ENCODE measurements around the gene CLTB.
A peak's percentile ranks its signal among the peaks of the same experiment; 100 is the strongest.

Gene CLTB

DNA sequence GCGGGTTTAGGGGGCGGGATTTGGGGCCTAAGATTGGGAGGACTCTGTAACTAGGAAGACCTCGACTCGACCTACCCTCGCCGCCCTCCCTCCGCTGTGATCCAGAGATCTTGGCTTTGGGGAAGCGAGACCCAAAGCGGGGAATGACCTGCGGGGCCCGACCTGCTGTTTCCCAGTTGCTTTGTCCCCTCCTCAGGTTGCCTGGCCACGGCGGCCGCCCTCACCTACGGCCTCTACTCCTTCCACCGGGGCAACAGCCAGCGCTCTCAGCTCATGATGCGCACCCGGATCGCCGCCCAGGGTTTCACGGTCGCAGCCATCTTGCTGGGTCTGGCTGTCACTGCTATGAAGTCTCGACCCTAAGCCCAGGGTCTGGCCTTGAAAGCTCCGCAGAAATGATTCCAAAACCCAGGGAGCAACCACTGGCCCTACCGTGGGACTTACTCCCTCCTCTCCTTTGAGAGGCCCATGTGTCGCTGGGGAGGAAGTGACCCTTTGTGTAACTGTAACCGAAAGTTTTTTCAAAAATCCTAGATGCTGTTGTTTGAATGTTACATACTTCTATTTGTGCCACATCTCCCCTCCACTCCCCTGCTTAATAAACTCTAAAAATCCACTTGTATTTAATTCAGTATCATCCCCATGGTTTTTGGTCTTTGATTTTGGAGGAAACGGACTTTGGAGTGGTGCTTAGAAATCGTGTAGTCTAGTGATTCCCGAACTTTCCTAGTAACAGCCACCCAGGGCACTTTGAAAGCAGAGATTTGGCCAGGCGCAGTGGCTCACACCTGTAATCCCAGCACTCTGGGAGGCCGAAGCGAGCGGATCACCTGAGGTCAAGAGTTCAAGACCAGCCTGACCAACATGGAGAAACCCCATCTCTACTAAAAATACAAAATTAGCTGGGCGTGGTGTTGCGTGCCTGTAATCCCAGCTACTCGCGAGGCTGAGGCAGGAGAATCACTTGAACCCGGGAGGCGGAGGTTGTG is 26.9 kb downstream of the CLTB start:
- H3K27ac ChIP-seq = peak overlapping the region; percentile 94
- TF ChIP-seq, protein P1, sequence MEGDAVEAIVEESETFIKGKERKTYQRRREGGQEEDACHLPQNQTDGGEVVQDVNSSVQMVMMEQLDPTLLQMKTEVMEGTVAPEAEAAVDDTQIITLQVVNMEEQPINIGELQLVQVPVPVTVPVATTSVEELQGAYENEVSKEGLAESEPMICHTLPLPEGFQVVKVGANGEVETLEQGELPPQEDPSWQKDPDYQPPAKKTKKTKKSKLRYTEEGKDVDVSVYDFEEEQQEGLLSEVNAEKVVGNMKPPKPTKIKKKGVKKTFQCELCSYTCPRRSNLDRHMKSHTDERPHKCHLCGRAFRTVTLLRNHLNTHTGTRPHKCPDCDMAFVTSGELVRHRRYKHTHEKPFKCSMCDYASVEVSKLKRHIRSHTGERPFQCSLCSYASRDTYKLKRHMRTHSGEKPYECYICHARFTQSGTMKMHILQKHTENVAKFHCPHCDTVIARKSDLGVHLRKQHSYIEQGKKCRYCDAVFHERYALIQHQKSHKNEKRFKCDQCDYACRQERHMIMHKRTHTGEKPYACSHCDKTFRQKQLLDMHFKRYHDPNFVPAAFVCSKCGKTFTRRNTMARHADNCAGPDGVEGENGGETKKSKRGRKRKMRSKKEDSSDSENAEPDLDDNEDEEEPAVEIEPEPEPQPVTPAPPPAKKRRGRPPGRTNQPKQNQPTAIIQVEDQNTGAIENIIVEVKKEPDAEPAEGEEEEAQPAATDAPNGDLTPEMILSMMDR (conservative IDR thresholded peaks at IDR 0.05) = no peak

DNA sequence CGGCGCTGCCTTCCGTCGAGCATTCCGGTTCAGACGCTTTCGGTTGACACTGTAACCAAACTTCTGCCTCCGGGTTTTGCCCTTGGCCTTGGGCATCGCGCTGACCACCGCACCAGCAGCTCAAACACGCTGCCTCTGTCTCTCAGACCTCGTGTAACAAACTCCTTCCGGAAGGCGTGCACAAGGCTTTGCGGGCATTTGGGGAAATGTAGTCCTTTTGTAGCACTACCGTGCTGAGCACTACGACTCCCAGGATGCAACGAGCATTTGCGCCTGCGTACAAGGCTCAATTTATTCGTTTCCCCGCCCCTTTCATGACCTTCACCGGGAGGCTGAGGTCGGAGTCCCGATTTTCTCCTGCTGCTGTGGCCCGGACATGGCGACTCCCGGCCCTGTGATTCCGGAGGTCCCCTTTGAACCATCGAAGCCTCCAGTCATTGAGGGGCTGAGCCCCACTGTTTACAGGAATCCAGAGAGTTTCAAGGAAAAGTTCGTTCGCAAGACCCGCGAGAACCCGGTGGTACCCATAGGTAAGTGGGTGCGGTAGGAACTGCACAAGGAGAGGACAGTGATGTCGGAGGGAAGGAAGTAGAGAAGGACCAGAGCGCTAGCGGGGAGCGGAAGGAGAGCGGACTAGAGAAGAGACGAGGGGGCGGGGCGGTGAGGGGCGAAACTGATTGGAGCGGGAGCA is 27.8 kb downstream of the CLTB start, which contains the start of the genes HIGD2A and NOP16:
Gene HIGD2A (plus strand): TSS at position 308 of the 691 bp plus-strand sequence. CDS start 69 bp downstream, at position 377.
Gene NOP16 (minus strand): TSS at position 155 of the 691 bp plus-strand sequence. CDS start 59 bp downstream, at position 96.
- peak within 1 kb of the TSS; percentile 94 for H3K27ac ChIP-seq
- TF ChIP-seq, protein P1 (conservative IDR thresholded peaks at IDR 0.05) = no peak

DNA sequence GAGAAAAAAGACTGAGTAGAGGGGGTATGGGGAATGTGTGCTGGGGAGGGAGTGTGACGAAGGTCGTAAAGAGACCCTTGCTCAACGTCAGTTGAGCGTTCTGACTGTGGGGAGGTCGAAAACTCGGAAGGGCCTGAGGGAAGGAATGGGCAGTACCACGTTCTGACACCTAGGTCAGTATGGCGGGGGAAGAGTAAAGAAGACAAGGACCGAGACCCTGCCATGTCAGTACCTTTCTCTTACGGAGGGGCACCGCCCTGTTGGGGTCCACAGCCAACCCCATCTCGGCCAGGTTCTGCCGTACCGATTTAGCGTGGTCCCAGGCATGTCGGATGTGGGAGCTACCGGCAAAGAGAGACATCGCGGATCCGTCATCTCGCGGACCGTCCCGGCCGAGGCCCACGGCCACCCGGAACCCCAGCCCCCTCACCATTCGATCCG is 28.3 kb downstream of the CLTB start:
- TF ChIP-seq, protein P1 (conservative IDR thresholded peaks at IDR 0.05) = no peak
- H3K27ac ChIP-seq = peak overlapping the region; percentile 94

DNA sequence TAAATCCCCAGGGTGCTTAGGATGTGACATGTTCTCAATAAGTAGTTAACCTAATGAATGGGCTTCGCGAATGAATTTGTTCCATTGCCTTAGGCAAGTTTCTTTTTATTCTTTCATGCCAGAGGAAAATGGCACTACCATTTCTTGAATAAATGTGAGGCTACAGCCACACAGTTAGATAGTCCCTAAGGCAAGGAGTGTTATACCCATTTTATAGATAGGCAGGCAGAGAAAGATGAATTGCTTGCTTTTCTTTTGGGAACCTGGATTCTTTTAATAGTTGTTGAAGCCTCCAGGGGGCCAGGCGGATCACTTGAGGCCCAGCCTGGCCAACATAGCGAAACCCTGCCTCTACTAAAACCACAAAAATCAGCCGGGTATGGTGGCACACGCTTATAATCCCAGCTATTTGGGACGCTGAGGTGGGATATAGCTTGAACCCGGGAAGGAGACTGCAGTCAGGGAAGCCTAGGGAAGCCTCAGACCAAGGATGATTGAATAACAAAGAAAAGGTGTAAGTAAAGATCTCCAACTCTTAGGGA is 28.9 kb downstream of the CLTB start:
- TF ChIP-seq, protein P1 (conservative IDR thresholded peaks at IDR 0.05) = no peak
- peak overlapping the region; percentile 94 for H3K27ac ChIP-seq

DNA sequence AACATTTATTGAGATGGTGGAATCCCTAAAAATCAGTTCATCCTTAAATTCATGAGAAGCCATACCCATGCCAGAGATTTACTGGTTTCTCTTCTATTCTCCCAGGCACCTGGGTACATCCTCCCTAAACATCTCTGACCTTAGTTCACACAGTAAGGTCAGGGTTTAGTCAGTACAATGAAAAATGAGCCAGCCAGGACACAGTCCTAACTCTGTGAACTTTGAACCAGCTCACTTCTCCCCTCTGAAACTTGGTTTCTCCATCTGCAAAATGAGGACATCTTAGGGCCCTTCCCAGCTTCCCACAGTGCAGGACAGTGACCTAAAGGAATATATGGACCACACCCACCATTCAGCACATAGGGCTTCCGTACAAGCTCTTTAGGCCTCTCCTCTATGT is 29.8 kb downstream of the CLTB start:
- TF ChIP-seq, protein P1 (conservative IDR thresholded peaks at IDR 0.05) = no peak
- H3K27ac ChIP-seq = peak overlapping the region; percentile 94; the same call in 1 of the 2 replicates

DNA sequence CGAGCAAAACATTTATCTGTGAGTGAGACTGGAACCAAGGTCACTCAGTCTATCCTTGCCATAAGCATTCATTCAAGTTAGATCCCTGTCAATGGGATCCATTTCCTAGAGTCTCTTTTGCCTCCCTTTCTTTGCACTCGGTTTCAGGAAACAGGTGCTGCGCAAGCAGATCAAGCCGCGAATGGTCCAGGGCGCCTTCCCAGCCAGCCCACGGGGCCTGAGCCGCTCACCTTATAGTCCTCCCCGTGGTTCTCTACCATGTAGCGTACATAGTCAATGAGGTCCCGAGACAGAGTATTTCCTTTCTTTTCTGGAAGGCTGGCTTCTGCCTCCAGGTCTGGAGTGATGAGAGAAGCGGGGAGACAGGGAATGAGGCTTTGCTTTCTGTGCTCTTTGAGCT is 31.3 kb downstream of the CLTB start:
- TF ChIP-seq, protein P1 (conservative IDR thresholded peaks at IDR 0.05) = no peak
- H3K27ac ChIP-seq = no peak overlapping the region
